Measurements from ENCODE around the gene ZNF774. TPM values are rescaled to one million over a fixed set of nuclear protein-coding genes. Genes with fewer than 3 reads are reported as not detected.

ZNF774 gene
- total RNA-seq (2022; extraction: Qiagen RNA extraction): 1.0 to 1.5 TPM (median 1.2 TPM) in 5 replicates

DNA sequence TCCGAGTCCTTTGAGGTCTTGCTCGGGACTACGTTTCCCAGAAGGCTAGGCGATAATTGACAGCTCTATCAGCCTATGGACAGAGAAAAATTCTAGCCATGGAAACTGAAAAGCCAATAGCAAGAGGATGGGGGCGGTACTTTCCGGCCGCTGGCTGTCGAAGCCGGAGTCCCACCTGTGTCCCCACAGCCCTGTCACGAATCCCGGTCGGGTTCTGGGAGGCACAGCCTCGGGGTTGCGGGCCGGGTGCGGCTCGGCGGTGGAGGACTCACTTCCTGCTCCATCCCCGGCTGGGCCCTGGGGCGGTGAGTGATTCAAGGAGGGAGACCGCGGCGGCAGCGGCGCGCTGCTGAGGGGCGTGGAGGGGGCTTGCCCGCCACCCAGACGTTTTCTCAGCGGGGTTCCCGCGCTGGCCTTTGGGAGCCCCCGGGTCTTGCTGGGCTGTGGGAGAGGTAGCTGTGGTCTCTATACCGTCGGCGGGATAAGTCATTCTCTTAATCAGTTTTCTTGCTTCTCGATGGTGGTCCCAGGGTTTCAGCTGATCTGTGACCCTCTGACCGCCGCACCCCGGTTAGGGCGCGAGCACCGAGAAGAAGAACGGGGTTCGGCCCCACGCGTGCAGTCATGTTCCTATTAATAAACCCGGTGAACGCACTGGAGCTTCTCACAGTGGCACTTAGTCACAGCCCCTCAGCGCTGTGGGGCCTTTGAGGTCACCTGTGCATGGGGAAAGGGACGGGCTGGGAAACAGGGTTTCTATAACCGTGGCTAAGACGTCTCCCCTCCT is at the start of gene ZNF774:
Gene ZNF774, plus strand, starts transcription at position 178 of the 787 bp plus-strand sequence. CDS start 2,377 bp downstream, outside the sequence.

DNA sequence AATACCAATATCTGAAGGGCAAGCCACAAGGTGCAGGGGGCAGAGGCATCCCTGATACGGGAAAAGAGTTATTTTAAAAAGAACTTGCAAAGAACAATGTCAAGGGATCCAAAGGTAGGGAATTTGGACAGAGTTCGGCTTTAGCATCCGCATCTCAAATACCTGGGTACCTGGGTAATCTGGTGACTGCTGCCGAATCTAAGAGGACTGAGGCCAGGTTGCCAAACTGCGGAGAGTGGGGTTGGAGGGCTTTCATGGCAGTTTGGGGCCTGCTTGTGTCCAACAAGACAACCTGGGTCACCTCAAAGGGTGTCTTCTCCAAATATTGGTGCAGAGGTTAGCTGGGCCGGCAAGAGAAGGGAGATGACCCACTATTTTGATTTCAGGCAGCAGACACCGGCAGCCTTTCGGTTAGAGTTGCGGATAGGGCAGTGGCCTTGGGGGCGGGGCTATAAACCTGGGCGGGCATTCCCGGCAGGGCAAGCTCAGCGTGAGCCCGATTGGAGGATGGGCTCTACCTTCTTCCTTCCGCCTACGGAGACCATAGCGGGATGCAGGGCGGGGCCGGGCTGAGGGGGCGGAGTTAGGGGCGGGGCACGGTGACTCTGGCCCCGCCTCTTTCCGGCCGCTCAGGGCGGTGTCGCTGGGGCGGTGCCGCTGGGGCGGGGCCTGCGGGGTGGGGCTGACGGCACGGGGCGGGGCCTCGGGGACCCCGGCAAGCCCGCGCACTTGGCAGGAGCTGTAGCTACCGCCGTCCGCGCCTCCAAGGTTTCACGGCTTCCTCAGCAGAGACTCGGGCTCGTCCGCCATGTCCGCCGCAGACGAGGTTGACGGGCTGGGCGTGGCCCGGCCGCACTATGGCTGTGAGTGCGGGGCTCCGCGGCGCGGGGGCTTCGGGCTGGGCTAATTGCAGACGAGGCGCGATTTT is 35.7 kb downstream of the ZNF774 start, which contains the start of gene IQGAP1:
Gene IQGAP1, plus strand, starts transcription at position 709 of the 928 bp plus-strand sequence. Its CDS starts 100 bp downstream, at position 809.

Other genes with a start within 250 kb of the ZNF774 start
- gene IDH2, start 249.8 kb upstream of the ZNF774 start, total RNA-seq (2022; extraction: Qiagen RNA extraction): 39.5 to 47.7 TPM (median 43.1 TPM) in 5 replicates
- 61.9 to 93.1 TPM (median 85.1 TPM) in 5 replicates for gene SEMA4B, start 151.0 kb upstream of the ZNF774 start, total RNA-seq (2022; extraction: Qiagen RNA extraction)
- gene CIB1, start 118.3 kb upstream of the ZNF774 start, total RNA-seq (2022; extraction: Qiagen RNA extraction): 190 to 227 TPM (median 208 TPM) in 5 replicates
- 3.4 to 4.9 TPM (median 4.3 TPM) in 5 replicates for gene GDPGP1, start 118.1 kb upstream of the ZNF774 start, total RNA-seq (2022; extraction: Qiagen RNA extraction)
- gene TTLL13, start 102.7 kb upstream of the ZNF774 start, total RNA-seq (2022; extraction: Qiagen RNA extraction): 0.07 to 0.59 TPM (median 0.10 TPM) in 4 of 5 replicates, not detected in the other
- 102 to 112 TPM (median 109 TPM) in 5 replicates for gene NGRN, start 86.6 kb upstream of the ZNF774 start, total RNA-seq (2022; extraction: Qiagen RNA extraction)
- gene IQGAP1, start 36.0 kb downstream of the ZNF774 start, total RNA-seq (2022; extraction: Qiagen RNA extraction): 152 to 258 TPM (median 170 TPM) in 5 replicates
- 20.3 to 25.7 TPM (median 24.8 TPM) in 5 replicates for gene CRTC3, start 177.6 kb downstream of the ZNF774 start, total RNA-seq (2022; extraction: Qiagen RNA extraction)